PFSK-1 (cell line): Measurements from ENCODE around the gene IRX4.

ENCODE experiments used
- POLR2AphosphoS5 ChIP-seq: IDR thresholded peaks from 2 replicates; pipeline ENCODE4 v1.6.1; 2012; ENCODE audit warnings: low read depth, mild to moderate bottlenecking, control low read depth, low read length, moderate library complexity
- SIN3A ChIP-seq: IDR thresholded peaks from 2 replicates; pipeline ENCODE4 v1.6.1; 2012; ENCODE audit warnings: mild to moderate bottlenecking, low read length, moderate library complexity, borderline replicate concordance; ENCODE audit not compliant: insufficient read depth
- TAF1 ChIP-seq: IDR thresholded peaks from 2 replicates; pipeline ENCODE4 v1.6.1; 2012; ENCODE audit warnings: low read length, control low read depth, borderline replicate concordance; ENCODE audit not compliant: insufficient read depth
- TF ChIP-seq, protein P1 (sequence below), 2 experiments: IDR thresholded peaks; 2 replicates each; pipeline versions ENCODE4 v1.6.1 to v1.8.0; 2011 to 2012; ENCODE audit warnings: low read depth in 2 of 2, low read length in 2 of 2, control low read depth in 1 of 2, inconsistent platforms in 1 of 2, mild to moderate bottlenecking in 1 of 2, moderate library complexity in 1 of 2; ENCODE audit not compliant: insufficient read depth in 1 of 2

- no peak for TF ChIP-seq SIN3A
- TF ChIP-seq, protein P1, sequence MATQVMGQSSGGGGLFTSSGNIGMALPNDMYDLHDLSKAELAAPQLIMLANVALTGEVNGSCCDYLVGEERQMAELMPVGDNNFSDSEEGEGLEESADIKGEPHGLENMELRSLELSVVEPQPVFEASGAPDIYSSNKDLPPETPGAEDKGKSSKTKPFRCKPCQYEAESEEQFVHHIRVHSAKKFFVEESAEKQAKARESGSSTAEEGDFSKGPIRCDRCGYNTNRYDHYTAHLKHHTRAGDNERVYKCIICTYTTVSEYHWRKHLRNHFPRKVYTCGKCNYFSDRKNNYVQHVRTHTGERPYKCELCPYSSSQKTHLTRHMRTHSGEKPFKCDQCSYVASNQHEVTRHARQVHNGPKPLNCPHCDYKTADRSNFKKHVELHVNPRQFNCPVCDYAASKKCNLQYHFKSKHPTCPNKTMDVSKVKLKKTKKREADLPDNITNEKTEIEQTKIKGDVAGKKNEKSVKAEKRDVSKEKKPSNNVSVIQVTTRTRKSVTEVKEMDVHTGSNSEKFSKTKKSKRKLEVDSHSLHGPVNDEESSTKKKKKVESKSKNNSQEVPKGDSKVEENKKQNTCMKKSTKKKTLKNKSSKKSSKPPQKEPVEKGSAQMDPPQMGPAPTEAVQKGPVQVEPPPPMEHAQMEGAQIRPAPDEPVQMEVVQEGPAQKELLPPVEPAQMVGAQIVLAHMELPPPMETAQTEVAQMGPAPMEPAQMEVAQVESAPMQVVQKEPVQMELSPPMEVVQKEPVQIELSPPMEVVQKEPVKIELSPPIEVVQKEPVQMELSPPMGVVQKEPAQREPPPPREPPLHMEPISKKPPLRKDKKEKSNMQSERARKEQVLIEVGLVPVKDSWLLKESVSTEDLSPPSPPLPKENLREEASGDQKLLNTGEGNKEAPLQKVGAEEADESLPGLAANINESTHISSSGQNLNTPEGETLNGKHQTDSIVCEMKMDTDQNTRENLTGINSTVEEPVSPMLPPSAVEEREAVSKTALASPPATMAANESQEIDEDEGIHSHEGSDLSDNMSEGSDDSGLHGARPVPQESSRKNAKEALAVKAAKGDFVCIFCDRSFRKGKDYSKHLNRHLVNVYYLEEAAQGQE (IDR thresholded peaks at IDR 0.05; ENCODE audit: insufficient read depth in 1 of 2, low read depth in 2 of 2, low read length in 2 of 2), result no peak
- TF ChIP-seq POLR2AphosphoS5, result no peak
- TF ChIP-seq TAF1, result no peak
Observed at GRCh38 chr5:1871441-1871840, 11.3 kb downstream of the IRX4 start.
